Ovary (tissue), 3 donors: ENCODE measurements around the gene STMN1.
"Not testable (repeated sequence)": the region's sequence is repeated elsewhere in the genome, so short reads cannot be mapped to it uniquely, and the experiment has no call there.

Source experiments
- POLR2A ChIP-seq: fragments of 450-650 bp; IDR thresholded peaks from one replicate; pipeline ENCODE4 v1.6.1; 2017; ENCODE audit warnings: antibody characterized with exemption, mild to moderate bottlenecking, moderate library complexity
- TF ChIP-seq, protein P1 (sequence below), 3 donors: fragments of 450-650 bp in 2 of 3; fragments of 200-600 bp in 1 of 3; IDR thresholded peaks; one replicate each; pipeline versions ENCODE4 v1.5.1 to v1.8.0; 2016 to 2022; ENCODE audit warnings: antibody characterized with exemption in 3 of 3, mild to moderate bottlenecking in 1 of 3
- donor health status: DM: no; HTN: no; CAD: no.

DNA sequence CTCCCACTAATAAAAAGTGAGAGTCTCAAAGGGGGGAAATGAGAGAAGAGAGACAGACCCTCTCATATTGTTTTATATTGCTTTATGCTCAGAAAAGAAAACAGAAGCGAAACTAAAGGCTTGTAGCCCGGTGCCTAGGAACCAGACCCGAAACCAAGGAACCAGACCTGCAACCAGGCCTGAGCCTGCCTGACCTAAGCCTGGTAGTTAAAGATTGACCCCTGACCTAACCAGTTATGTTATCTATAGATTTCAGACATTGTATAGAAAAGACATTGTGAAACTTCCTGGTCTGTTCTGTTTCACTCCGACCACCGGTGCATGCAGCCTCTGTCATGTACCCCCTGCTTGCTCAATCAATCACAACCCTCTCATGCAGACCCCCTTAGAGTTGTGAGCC is 37.3 kb upstream of the STMN1 start:
- TF ChIP-seq, protein P1, sequence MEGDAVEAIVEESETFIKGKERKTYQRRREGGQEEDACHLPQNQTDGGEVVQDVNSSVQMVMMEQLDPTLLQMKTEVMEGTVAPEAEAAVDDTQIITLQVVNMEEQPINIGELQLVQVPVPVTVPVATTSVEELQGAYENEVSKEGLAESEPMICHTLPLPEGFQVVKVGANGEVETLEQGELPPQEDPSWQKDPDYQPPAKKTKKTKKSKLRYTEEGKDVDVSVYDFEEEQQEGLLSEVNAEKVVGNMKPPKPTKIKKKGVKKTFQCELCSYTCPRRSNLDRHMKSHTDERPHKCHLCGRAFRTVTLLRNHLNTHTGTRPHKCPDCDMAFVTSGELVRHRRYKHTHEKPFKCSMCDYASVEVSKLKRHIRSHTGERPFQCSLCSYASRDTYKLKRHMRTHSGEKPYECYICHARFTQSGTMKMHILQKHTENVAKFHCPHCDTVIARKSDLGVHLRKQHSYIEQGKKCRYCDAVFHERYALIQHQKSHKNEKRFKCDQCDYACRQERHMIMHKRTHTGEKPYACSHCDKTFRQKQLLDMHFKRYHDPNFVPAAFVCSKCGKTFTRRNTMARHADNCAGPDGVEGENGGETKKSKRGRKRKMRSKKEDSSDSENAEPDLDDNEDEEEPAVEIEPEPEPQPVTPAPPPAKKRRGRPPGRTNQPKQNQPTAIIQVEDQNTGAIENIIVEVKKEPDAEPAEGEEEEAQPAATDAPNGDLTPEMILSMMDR (IDR thresholded peaks at IDR 0.05), result not testable (repeated sequence)
- not testable (repeated sequence) for TF ChIP-seq POLR2A
